Left ventricle myocardium inferior (tissue), 1 donor: ENCODE results near the gene TAMM41. TPM values are rescaled to one million over a fixed set of nuclear protein-coding genes. Genes with fewer than 3 reads are reported as not detected.
"Not testable (repeated sequence)": the region's sequence is repeated elsewhere in the genome, so short reads cannot be mapped to it uniquely, and the experiment has no call there.

Source experiments
- DNase-seq: peaks from one replicate; pipeline ENCODE4 v3.0.0-alpha.2; 2020
- H3K27ac ChIP-seq: fragments of 200-600 bp; replicated peaks from 2 replicates; pipeline ENCODE4 v1.8.0; 2021
- H3K27me3 ChIP-seq: fragments of 200-600 bp; 2 replicates; pipeline ENCODE4 v1.8.0; 2021; ENCODE audit warnings: low read depth
- H3K36me3 ChIP-seq: fragments of 200-600 bp; 2 replicates; pipeline ENCODE4 v1.8.0; 2021
- H3K4me1 ChIP-seq: fragments of 200-600 bp; 2 replicates; pipeline ENCODE4 v1.8.0; 2021
- H3K4me3 ChIP-seq: fragments of 200-600 bp; 2 replicates; pipeline ENCODE4 v1.8.0; 2021; ENCODE audit warnings: mild to moderate bottlenecking, moderate library complexity
- H3K9me3 ChIP-seq: fragments of 200-600 bp; replicated peaks from 2 replicates; pipeline ENCODE4 v1.8.0; 2021
- intact Hi-C: fragments of 100-400 bp; cut with micrococcal nuclease; formaldehyde crosslinking; loops from one replicate; pipeline ENCODE4 v1.11.0; 2022
- total RNA-seq: library from RNA; stranded (reverse); fragmentation: NEBNext Ultra II Directional; extraction: Animal tissue kit (Norgen Biotek cat#: 25700); gene quantifications from one replicate; pipeline ENCODE4 v1.2.1, GENCODE V29; 2021
- TF ChIP-seq, protein P1 (sequence below): fragments of 200-600 bp; IDR thresholded peaks from 2 replicates; pipeline ENCODE4 v1.8.0; 2021; ENCODE audit warnings: antibody characterized with exemption, mild to moderate bottlenecking, borderline replicate concordance
- donor health status: DM: no; HTN: yes; CAD: no; lungs with severe emphysema.

Gene TAMM41
- total RNA-seq, 1 donor from 2014 or later: 11.1 TPM

- H3K4me1 ChIP-seq: no peaks in the 10 kb centered on the region
- H3K36me3 ChIP-seq: no peaks in the 10 kb centered on the region
- H3K4me3 ChIP-seq: no peak overlapping the region
- no peak overlapping the region for H3K27ac ChIP-seq
- intact Hi-C loops: no loop called here
- TF ChIP-seq, protein P1, sequence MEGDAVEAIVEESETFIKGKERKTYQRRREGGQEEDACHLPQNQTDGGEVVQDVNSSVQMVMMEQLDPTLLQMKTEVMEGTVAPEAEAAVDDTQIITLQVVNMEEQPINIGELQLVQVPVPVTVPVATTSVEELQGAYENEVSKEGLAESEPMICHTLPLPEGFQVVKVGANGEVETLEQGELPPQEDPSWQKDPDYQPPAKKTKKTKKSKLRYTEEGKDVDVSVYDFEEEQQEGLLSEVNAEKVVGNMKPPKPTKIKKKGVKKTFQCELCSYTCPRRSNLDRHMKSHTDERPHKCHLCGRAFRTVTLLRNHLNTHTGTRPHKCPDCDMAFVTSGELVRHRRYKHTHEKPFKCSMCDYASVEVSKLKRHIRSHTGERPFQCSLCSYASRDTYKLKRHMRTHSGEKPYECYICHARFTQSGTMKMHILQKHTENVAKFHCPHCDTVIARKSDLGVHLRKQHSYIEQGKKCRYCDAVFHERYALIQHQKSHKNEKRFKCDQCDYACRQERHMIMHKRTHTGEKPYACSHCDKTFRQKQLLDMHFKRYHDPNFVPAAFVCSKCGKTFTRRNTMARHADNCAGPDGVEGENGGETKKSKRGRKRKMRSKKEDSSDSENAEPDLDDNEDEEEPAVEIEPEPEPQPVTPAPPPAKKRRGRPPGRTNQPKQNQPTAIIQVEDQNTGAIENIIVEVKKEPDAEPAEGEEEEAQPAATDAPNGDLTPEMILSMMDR: no peak
- DNase-seq: no peak
- H3K27me3 ChIP-seq: no peaks in the 10 kb centered on the region
- H3K9me3 ChIP-seq: no peaks in the 10 kb centered on the region
Measured at GRCh38 chr3:11757929-11758328, 88.8 kb downstream of the TAMM41 start.

GRCh38 chr3:11757441-11757875 is 89.2 kb downstream of the TAMM41 start:
- Histone ChIP-seq H3K9me3 (no peaks in the 10 kb centered on the region), H3K4me3 (no peak overlapping the region), H3K27me3 (no peaks in the 10 kb centered on the region), H3K4me1 (no peaks in the 10 kb centered on the region), H3K36me3 (no peaks in the 10 kb centered on the region), H3K27ac (no peak overlapping the region)
- TF ChIP-seq, protein P1: no peak
- DNase-seq: no peak
- intact Hi-C loops: no loop called here

DNA sequence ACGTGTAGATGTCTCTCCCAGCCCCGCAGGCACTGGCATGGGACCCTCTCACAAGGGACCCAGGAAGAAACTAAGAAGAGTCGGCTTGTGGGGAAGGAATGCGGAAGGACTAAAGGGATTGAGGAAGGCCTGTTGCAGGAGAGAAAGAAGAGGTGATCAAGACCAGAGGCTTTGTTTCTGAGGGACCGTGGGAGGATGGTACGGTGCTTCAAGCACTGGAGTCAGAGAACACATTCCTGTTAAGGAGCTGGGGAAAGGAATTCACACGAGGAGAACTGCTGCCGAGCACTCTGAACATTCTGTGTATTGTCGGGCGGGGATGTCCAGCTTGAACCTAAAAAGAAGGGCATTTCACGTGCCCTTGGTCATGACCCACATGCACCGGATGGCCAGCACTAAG is 91.4 kb downstream of the TAMM41 start:
- Histone ChIP-seq H3K27me3 (no peaks in the 10 kb centered on the region), H3K4me1 (no peaks in the 10 kb centered on the region), H3K4me3 (no peak overlapping the region), H3K9me3 (no peaks in the 10 kb centered on the region), H3K27ac (no peak overlapping the region), H3K36me3 (no peaks in the 10 kb centered on the region)
- intact Hi-C loops: no loop called here
- no peak for DNase-seq
- TF ChIP-seq, protein P1: no peak

DNA sequence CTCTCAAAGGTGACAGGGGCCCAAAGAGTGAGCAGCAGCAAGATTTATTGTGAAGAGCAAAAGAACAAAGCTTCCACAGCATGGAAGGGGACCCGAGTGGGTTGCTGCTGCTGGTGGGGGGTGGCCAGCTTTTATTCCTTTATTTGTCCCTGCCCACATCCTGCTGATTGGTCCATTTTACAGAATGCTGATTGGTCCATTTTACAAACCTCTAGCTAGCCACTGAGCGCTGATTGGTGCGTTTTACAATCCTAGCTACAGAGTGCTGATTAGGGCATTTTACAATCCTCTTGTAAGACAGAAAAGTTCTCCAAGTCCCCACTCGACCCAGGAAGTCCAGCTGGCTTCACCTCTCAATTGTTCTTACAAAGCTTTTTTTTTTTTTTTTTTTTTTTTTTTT is 94.4 kb downstream of the TAMM41 start:
- DNase-seq, intact Hi-C loops, H3K9me3 ChIP-seq, H3K36me3 ChIP-seq, H3K27me3 ChIP-seq, H3K4me1 ChIP-seq, H3K4me3 ChIP-seq, H3K27ac ChIP-seq: not testable (repeated sequence)

DNA sequence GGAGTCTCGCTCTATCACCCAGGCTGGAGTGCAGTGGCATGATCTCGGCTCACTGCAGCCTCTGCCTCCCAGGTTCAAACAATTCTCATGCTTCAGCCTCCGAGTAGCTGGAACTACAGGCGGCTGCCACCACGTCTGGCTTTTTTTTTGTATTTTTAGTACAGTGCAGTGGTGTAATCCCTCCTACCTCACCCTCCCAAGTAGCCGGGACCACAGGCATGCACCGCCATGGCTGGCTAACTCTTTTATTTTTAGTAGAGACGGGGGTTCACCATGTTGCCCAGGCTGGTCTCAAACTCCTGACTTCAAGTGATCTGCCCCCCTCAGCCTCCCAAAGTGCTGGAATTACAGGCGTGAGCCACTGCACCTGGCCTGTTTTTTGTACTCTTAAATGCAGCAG is 98.4 kb downstream of the TAMM41 start:
- H3K9me3 ChIP-seq, H3K36me3 ChIP-seq, intact Hi-C loops, DNase-seq, H3K4me1 ChIP-seq, H3K27ac ChIP-seq, H3K4me3 ChIP-seq, H3K27me3 ChIP-seq: not testable (repeated sequence)

Other genes with a start within 250 kb of the TAMM41 start
- gene VGLL4, start 203.0 kb downstream of the TAMM41 start, total RNA-seq: 29.3 TPM
- 0.36 TPM for gene SYN2, start 157.5 kb upstream of the TAMM41 start, total RNA-seq